ENCODE data around the gene SLC16A3. TPM values are rescaled to one million over a fixed set of nuclear protein-coding genes. Genes with fewer than 3 reads are reported as not detected.

The SLC16A3 gene
- polyA plus RNA-seq, 1 donor (not counting 4 experiments of a cell fraction or from before 2014, with no cell fraction given): 35.7 TPM

DNA sequence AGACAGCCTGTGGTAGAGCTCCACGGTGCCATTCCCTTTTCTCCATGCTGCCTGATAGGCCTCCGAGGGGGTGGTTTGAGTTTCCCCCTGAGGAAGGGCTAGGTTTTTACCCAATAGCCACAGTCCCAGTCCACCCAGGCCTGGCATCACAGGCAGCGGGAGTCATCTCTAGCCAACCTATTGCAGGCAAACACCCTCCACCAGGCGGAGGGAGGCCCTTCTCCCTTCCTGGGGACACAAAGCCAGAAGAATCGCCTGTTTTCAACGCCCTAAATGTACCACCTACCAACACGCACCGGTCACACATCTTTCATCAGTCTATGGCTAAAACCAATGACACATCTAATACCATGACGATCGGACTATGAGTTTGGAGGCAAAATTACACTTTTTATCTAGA is 37.3 kb downstream of the SLC16A3 start:
- Histone ChIP-seq H3K4me3 (ENCODE audit: control insufficient read depth in 2 of 3, extremely low read depth in 1 of 3, insufficient read depth in 2 of 3, low read depth in 1 of 3, low read length in 3 of 3) (no peak overlapping the region), H3K4me1 (ENCODE audit: control insufficient read depth, extremely low read depth, insufficient read depth, low read length) (peaks cover 25% of the 10 kb centered on the region), H3K79me2 (ENCODE audit: control insufficient read depth, insufficient read depth, low read length) (peaks cover 99% of the 10 kb centered on the region), H4K20me1 (ENCODE audit: control insufficient read depth, extremely low read depth, insufficient read depth, low read length) (peaks cover 64% of the 10 kb centered on the region), H3K9me3 (ENCODE audit: control insufficient read depth, low read depth, low read length) (no peaks in the 10 kb centered on the region), H3K4me2 (ENCODE audit: control insufficient read depth, extremely low read depth, insufficient read depth, low read depth, low read length) (no peak overlapping the region), H3K36me3 (ENCODE audit: control insufficient read depth in 2 of 2, extremely low read depth in 1 of 2, insufficient read depth in 2 of 2, low read length in 2 of 2) (peaks cover 54 to 69% of the 10 kb centered on the region in 2 experiments), H3K9ac (ENCODE audit: control insufficient read depth, extremely low read depth, insufficient read depth, low read length) (no peak overlapping the region), H3K27me3 (ENCODE audit: control insufficient read depth, extremely low read depth, insufficient read depth, low read length) (no peaks in the 10 kb centered on the region), H2AFZ (ENCODE audit: control insufficient read depth, low read length) (no peak overlapping the region), H3K9me1 (ENCODE audit: control insufficient read depth, extremely low read depth, insufficient read depth, low read length) (peaks cover 11% of the 10 kb centered on the region), H3K27ac (ENCODE audit: control insufficient read depth, insufficient read depth, low read length) (no peak overlapping the region)
- dilution Hi-C loops (cut with MboI; ENCODE audit: extremely low pct_ligation_motif_present, low sequenced_read_pairs): no loop called here
- DNase-seq (ENCODE audit: low read depth, low spot score): no peak
- TF ChIP-seq, protein P1, sequence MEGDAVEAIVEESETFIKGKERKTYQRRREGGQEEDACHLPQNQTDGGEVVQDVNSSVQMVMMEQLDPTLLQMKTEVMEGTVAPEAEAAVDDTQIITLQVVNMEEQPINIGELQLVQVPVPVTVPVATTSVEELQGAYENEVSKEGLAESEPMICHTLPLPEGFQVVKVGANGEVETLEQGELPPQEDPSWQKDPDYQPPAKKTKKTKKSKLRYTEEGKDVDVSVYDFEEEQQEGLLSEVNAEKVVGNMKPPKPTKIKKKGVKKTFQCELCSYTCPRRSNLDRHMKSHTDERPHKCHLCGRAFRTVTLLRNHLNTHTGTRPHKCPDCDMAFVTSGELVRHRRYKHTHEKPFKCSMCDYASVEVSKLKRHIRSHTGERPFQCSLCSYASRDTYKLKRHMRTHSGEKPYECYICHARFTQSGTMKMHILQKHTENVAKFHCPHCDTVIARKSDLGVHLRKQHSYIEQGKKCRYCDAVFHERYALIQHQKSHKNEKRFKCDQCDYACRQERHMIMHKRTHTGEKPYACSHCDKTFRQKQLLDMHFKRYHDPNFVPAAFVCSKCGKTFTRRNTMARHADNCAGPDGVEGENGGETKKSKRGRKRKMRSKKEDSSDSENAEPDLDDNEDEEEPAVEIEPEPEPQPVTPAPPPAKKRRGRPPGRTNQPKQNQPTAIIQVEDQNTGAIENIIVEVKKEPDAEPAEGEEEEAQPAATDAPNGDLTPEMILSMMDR (optimal IDR thresholded peaks at IDR 0.05 in 1 of 3, IDR thresholded peaks at IDR 0.05 in 1 of 3, conservative IDR thresholded peaks at IDR 0.05 in 1 of 3; ENCODE audit: extremely low read depth in 1 of 3, insufficient read depth in 2 of 3, low read length in 3 of 3): no peak
- no peak for TF ChIP-seq EZH2 (IDR thresholded peaks at IDR 0.05; ENCODE audit: low read length)
- no peak for FAIRE-seq

DNA sequence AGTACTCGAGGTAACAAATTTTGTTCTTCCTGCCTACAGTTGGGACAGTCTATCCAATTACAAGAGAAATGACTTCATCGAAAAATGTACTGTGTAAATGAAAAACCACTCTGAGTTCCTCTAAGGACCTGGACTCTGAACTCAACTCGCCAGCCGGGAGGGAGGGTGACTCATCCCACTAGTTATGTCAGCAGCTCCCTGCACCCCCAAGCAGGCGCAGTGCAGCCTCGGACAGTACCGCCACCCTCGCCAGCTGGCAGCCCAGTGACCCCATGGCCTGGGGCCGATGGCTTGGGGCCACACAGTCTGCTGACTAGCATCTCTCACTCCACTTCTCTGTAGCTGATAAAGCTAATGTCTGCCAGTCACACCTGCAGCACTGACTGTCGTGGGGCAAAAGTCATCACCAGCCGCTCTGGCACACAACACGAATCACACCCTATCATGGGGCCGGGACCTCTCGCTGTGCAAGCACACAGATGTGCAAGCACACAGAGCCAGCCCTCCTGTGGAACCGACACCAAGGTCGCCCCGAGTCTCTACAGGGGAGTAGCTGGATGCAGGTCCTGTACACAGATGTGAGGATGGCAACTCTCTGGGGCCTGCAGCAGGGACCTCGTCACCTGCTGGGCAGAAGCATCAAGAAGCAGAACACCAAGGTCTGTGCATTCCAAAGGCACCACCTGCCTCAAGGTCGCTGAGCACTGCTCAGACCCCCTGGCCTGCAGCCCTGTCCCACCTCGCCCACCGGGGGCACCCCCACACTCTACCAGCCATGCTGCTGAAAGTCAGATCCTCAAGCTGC is 38.9 kb downstream of the SLC16A3 start:
- Histone ChIP-seq H3K9me3 (ENCODE audit: control insufficient read depth, low read depth, low read length) (no peaks in the 10 kb centered on the region), H3K9me1 (ENCODE audit: control insufficient read depth, extremely low read depth, insufficient read depth, low read length) (peaks cover 16% of the 10 kb centered on the region), H3K4me3 (ENCODE audit: control insufficient read depth in 2 of 3, extremely low read depth in 1 of 3, insufficient read depth in 2 of 3, low read depth in 1 of 3, low read length in 3 of 3) (peak overlapping the region in 1 of 3 experiments; percentile 11), H3K4me2 (ENCODE audit: control insufficient read depth, extremely low read depth, insufficient read depth, low read depth, low read length) (peak overlapping the region; percentile 67), H3K9ac (ENCODE audit: control insufficient read depth, extremely low read depth, insufficient read depth, low read length) (peak overlapping the region; percentile 48), H3K4me1 (ENCODE audit: control insufficient read depth, extremely low read depth, insufficient read depth, low read length) (peaks cover 36% of the 10 kb centered on the region), H3K79me2 (ENCODE audit: control insufficient read depth, insufficient read depth, low read length) (peaks cover 99% of the 10 kb centered on the region), H3K27ac (ENCODE audit: control insufficient read depth, insufficient read depth, low read length) (peak overlapping the region; percentile 55), H4K20me1 (ENCODE audit: control insufficient read depth, extremely low read depth, insufficient read depth, low read length) (peaks cover 69% of the 10 kb centered on the region), H3K36me3 (ENCODE audit: control insufficient read depth in 2 of 2, extremely low read depth in 1 of 2, insufficient read depth in 2 of 2, low read length in 2 of 2) (peaks cover 44 to 62% of the 10 kb centered on the region in 2 experiments), H2AFZ (ENCODE audit: control insufficient read depth, low read length) (no peak overlapping the region), H3K27me3 (ENCODE audit: control insufficient read depth, extremely low read depth, insufficient read depth, low read length) (no peaks in the 10 kb centered on the region)
- DNase-seq (ENCODE audit: low read depth, low spot score) (no peak), FAIRE-seq (peak; percentile 71)
- TF ChIP-seq, protein P1 (optimal IDR thresholded peaks at IDR 0.05 in 1 of 3, IDR thresholded peaks at IDR 0.05 in 1 of 3, conservative IDR thresholded peaks at IDR 0.05 in 1 of 3; ENCODE audit: extremely low read depth in 1 of 3, insufficient read depth in 2 of 3, low read length in 3 of 3): peak in 1 of 3 experiments; percentile 7
- TF ChIP-seq EZH2 (IDR thresholded peaks at IDR 0.05; ENCODE audit: low read length): no peak
- dilution Hi-C loops (cut with MboI; ENCODE audit: extremely low pct_ligation_motif_present, low sequenced_read_pairs): no loop called here

Measured in keratinocyte (primary cell).